NCI-H345 treated with DMSO at 0.1 percent for 48 hours (cell line): ENCODE measurements around the gene HDAC4.

Source experiments
- DNase-seq: peaks from one replicate; lab custom pipeline; 2025; ENCODE audit not compliant: unreplicated experiment; lab: John Stamatoyannopoulos, UW

The HDAC4 gene

GRCh38 chr2:239244625-239245024 lies 156.2 kb downstream of the HDAC4 start:
- DNase-seq, result no peak

GRCh38 chr2:239241431-239241960 lies 159.3 kb downstream of the HDAC4 start:
- DNase-seq, result no peak

- no peak for DNase-seq
Measured at GRCh38 chr2:239240414-239240881, 160.4 kb downstream of the HDAC4 start.

GRCh38 chr2:239239607-239240413 lies 161.0 kb downstream of the HDAC4 start:
- DNase-seq, result no peak

GRCh38 chr2:239238839-239239606 lies 161.8 kb downstream of the HDAC4 start:
- no peak for DNase-seq

GRCh38 chr2:239238381-239238780 lies 162.4 kb downstream of the HDAC4 start:
- DNase-seq, result no peak

- DNase-seq, result peak; percentile 80
Measured at GRCh38 chr2:239236808-239237205, 164.0 kb downstream of the HDAC4 start.

GRCh38 chr2:239236043-239236807 lies 164.6 kb downstream of the HDAC4 start:
- DNase-seq, result peak; percentile 33

- no peak for DNase-seq
Measured at GRCh38 chr2:239235311-239235710, 165.5 kb downstream of the HDAC4 start.

GRCh38 chr2:239234191-239235175 lies 166.3 kb downstream of the HDAC4 start:
- no peak for DNase-seq

- no peak for DNase-seq
Measured at GRCh38 chr2:239233576-239233975, 167.2 kb downstream of the HDAC4 start.

GRCh38 chr2:239232195-239232578 lies 168.6 kb downstream of the HDAC4 start:
- DNase-seq, result no peak

GRCh38 chr2:239231231-239232194 lies 169.3 kb downstream of the HDAC4 start:
- DNase-seq, result peak; percentile 31

- no peak for DNase-seq
Measured at GRCh38 chr2:239230318-239231052, 170.3 kb downstream of the HDAC4 start.

GRCh38 chr2:239229545-239230279 lies 171.1 kb downstream of the HDAC4 start:
- DNase-seq, result no peak

- peak; percentile 20 for DNase-seq
Measured at GRCh38 chr2:239227661-239228371, 173.0 kb downstream of the HDAC4 start.
